Tibial nerve (tissue), 3 donors: Measurements from ENCODE around the gene PTPN14.

Experiments
- POLR2A ChIP-seq, 2 donors: fragments of 450-650 bp; IDR thresholded peaks; one replicate each; pipeline ENCODE4 v1.6.1; 2017; ENCODE audit warnings: antibody characterized with exemption in 2 of 2, mild to moderate bottlenecking in 2 of 2, moderate library complexity in 2 of 2
- TF ChIP-seq, protein P1 (sequence below), 5 experiments: fragments of 200-600 bp in 3 of 5; fragments of 450-650 bp in 2 of 5; sonication (generic) in 3 of 5; IDR thresholded peaks; one replicate each; pipeline ENCODE4 v1.5.1; 2016 to 2019; ENCODE audit warnings: antibody characterized with exemption in 5 of 5, mild to moderate bottlenecking in 3 of 5, moderate library complexity in 2 of 5

DNA sequence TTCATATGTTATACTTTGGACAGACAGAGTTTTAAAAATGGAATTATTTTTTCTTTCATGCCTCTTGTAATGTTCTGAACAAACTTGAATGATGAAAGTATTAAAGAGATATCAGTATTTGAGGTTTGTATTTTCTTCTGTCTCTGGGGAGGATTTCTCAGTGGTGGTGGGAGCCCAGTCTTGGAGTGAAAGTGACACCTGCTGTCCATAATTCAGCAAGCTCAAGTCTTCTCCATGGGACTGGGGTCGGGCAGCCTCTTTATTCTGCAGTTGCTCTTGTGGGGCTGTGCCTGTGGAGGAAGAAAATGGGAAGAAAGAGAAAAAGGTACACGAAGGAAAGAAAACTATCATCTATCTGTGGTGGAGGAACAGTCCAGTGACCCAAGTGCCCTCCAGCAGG lies 214.4 kb downstream of the PTPN14 start:
- TF ChIP-seq, protein P1, sequence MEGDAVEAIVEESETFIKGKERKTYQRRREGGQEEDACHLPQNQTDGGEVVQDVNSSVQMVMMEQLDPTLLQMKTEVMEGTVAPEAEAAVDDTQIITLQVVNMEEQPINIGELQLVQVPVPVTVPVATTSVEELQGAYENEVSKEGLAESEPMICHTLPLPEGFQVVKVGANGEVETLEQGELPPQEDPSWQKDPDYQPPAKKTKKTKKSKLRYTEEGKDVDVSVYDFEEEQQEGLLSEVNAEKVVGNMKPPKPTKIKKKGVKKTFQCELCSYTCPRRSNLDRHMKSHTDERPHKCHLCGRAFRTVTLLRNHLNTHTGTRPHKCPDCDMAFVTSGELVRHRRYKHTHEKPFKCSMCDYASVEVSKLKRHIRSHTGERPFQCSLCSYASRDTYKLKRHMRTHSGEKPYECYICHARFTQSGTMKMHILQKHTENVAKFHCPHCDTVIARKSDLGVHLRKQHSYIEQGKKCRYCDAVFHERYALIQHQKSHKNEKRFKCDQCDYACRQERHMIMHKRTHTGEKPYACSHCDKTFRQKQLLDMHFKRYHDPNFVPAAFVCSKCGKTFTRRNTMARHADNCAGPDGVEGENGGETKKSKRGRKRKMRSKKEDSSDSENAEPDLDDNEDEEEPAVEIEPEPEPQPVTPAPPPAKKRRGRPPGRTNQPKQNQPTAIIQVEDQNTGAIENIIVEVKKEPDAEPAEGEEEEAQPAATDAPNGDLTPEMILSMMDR (IDR thresholded peaks at IDR 0.05): no peak
- TF ChIP-seq POLR2A (IDR thresholded peaks at IDR 0.05): no peak
